ENCODE data around the gene POLE2. TPM values are rescaled to one million over a fixed set of nuclear protein-coding genes. Genes with fewer than 3 reads are reported as not detected.
A peak's percentile ranks its signal among the peaks of the same experiment; 100 is the strongest.
"Not testable (repeated sequence)": the region's sequence is repeated elsewhere in the genome, so short reads cannot be mapped to it uniquely, and the experiment has no call there.

Gene POLE2
- polyA plus RNA-seq, 1 donor = 11.3 TPM

DNA sequence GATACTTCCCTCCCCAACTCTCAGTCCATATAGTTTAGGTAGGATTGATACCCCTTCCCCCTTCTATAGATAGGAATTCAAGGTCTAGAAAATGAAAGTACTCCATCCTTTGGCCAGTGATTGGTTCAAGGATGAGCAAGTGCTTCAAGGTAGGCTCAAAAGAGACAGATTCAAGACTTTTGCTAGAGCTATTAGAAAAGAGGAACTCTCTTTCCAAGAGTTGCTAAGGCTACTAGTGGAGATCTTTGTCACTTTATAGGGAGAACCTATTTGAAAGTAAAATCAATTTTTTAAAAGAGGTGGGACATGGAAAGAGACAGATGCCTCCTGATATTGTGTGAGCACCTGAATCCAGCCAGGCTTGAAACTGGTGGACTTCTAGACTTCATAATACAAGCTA lies 17.5 kb downstream of the POLE2 start:
- peaks cover 6% of the 10 kb centered on the region for H3K36me3 ChIP-seq (ENCODE audit: control insufficient read depth, insufficient read depth, low read length)
- H3K4me3 ChIP-seq (ENCODE audit: low read length) = no peak overlapping the region
- H3K27ac ChIP-seq (ENCODE audit: low read length) = no peak overlapping the region
- H3K4me1 ChIP-seq (ENCODE audit: control insufficient read depth, insufficient read depth, low read length) = no peaks in the 10 kb centered on the region
- no peaks in the 10 kb centered on the region for H3K9me3 ChIP-seq (ENCODE audit: control insufficient read depth, low read depth, low read length)
- no peaks in the 10 kb centered on the region for H3K27me3 ChIP-seq (ENCODE audit: control insufficient read depth, insufficient read depth, low read length)
- no peak for DNase-seq

DNA sequence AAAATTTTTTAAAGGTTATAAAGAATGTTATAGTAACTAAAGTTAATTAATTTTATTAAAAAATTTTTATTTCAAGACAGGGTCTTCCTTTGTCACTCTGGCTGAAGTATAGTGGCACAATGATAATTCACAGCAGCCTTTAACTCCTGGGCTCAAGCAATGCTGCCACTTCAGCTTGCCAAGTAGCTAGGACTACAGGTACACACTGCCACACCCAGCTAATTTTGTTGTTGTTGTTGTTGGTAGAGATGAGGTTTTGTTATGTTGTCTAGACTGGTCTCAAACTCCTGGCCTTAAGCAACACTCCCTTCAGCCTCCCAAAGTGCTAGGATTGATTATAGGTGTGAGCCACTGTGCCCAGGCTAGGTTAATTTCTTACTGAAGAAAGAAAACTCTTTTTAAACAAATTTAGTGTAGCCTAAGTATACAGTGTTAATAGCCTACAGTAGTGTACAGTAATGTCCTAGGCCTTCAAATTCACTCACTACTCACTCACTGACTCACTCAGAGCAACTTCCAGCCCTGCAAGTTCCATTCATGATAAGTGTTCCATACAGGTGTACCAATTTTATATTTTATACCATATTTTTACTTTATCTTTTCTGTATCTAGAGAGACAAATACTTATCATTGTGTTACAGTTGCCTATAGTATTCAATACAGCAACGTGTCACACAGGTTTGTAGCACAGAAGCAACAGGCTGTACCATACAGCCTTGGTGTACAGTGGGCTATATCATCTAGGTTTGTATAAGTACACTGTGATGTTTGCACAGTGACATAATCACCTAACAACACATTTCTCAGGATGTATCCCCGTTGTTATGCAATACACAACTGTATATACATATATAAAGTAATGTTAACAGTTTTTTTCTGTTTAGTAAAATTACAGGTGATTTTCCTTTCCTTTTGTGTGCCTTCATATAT lies 28.2 kb downstream of the POLE2 start:
- no CpG with 5 or more reads among the region's 2 CpGs for WGBS (ENCODE audit: insufficient coverage, low lambda C conversion rate)
- H3K4me1 ChIP-seq (ENCODE audit: control insufficient read depth, insufficient read depth, low read length) = no peaks in the 10 kb centered on the region
- H3K4me3 ChIP-seq (ENCODE audit: low read length) = no peak overlapping the region
- no peaks in the 10 kb centered on the region for H3K27me3 ChIP-seq (ENCODE audit: control insufficient read depth, insufficient read depth, low read length)
- H3K9me3 ChIP-seq (ENCODE audit: control insufficient read depth, low read depth, low read length) = no peaks in the 10 kb centered on the region
- no peak overlapping the region for H3K27ac ChIP-seq (ENCODE audit: low read length)
- peak in 1 of 2 donors; percentile 52 for DNase-seq
- no peaks in the 10 kb centered on the region for H3K36me3 ChIP-seq (ENCODE audit: control insufficient read depth, insufficient read depth, low read length)

DNA sequence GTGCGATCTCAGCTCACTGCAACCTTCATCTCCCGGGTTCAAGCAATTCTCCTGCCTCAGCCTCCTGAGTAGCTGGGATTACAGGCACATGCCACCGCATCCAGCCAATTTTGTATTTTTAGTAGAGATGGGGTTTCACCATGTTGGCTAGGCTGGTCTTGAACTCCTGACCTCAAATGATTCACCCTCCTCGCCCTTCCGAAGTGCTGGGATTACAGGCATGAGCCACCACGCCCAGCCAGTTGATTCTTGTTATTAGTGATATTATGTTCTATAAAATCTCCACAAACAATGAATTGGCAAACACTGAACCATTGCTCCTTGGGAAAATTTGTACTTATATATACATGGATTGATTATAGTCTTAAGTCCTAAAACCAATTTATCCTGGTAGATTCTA lies 30.5 kb downstream of the POLE2 start:
- not testable (repeated sequence) for H3K27me3 ChIP-seq (ENCODE audit: control insufficient read depth, insufficient read depth, low read length); H3K36me3 ChIP-seq (ENCODE audit: control insufficient read depth, insufficient read depth, low read length); H3K27ac ChIP-seq (ENCODE audit: low read length); DNase-seq; H3K4me1 ChIP-seq (ENCODE audit: control insufficient read depth, insufficient read depth, low read length); H3K9me3 ChIP-seq (ENCODE audit: control insufficient read depth, low read depth, low read length); H3K4me3 ChIP-seq (ENCODE audit: low read length)
- no CpG with 5 or more reads among the region's 6 CpGs for WGBS (ENCODE audit: insufficient coverage, low lambda C conversion rate)

DNA sequence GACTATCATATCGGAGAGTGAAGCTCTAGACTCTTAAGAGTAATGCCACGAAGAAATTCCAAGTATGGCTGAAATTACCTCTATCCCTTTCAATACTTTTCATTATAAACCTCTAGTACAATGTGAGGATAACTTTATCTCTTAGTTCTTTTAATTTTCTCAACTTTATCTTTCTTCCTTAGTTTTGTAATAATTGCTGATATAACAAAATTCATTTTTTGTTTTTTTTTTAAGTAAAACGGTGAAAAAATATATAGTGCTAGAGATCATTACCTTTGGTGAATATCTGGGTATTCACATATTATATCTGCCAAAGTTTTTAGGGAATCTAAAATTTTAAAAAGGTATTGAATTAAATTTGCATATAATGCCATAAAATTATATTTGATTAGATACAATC lies 33.5 kb downstream of the POLE2 start:
- H3K27me3 ChIP-seq (ENCODE audit: control insufficient read depth, insufficient read depth, low read length) = no peaks in the 10 kb centered on the region
- no peak for DNase-seq
- no peaks in the 10 kb centered on the region for H3K4me1 ChIP-seq (ENCODE audit: control insufficient read depth, insufficient read depth, low read length)
- H3K36me3 ChIP-seq (ENCODE audit: control insufficient read depth, insufficient read depth, low read length) = peaks cover 4% of the 10 kb centered on the region
- 96% methylated on average over 3 of the region's 3 CpGs for WGBS (ENCODE audit: insufficient coverage, low lambda C conversion rate)
- H3K4me3 ChIP-seq (ENCODE audit: low read length) = no peak overlapping the region
- H3K27ac ChIP-seq (ENCODE audit: low read length) = no peak overlapping the region
- no peaks in the 10 kb centered on the region for H3K9me3 ChIP-seq (ENCODE audit: control insufficient read depth, low read depth, low read length)

DNA sequence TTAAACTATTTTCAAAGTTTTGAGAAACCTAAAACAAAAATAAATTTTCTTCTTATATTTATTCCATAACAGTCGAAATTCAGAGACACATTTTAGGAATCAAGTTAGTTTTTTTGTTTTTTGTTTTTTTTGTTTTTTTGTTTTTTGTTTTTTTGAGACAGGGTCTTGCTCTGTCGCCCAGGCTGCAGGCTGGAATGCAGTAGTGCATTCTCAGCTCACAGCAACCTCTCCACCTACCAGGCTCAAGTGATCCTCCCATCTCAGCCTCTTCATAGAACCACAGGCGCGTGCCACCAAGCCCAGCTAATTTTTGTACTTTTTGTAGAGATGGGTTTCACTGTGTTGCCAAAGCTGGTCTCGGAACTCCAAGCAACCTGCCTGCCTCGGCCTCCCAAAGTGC lies 34.5 kb downstream of the POLE2 start:
- no peak for DNase-seq
- Histone ChIP-seq H3K9me3 (ENCODE audit: control insufficient read depth, low read depth, low read length) (no peaks in the 10 kb centered on the region), H3K36me3 (ENCODE audit: control insufficient read depth, insufficient read depth, low read length) (peaks cover 4% of the 10 kb centered on the region), H3K4me1 (ENCODE audit: control insufficient read depth, insufficient read depth, low read length) (no peaks in the 10 kb centered on the region), H3K27me3 (ENCODE audit: control insufficient read depth, insufficient read depth, low read length) (no peaks in the 10 kb centered on the region), H3K4me3 (ENCODE audit: low read length) (no peak overlapping the region), H3K27ac (ENCODE audit: low read length) (no peak overlapping the region)
- WGBS (ENCODE audit: insufficient coverage, low lambda C conversion rate) = 100% methylated on average over 1 of the region's 6 CpGs

DNA sequence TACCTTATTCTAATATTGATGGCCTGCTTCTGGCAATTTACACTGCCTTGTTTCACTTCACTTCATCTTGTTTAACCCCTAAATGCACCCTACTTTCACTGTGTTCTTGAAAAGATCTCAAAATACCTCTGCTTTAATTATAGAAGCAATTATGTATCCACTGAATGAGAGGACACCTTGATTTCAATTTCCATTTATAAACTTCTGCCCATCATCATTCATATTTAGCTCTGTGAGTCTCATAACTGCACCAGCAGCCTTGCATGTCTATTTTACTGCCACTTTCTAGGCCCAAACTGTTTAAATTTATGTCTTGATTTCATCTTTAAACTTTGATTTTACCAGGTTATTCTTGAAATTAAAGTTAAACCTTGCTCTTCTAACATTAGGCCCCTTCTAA lies 45.9 kb downstream of the POLE2 start:
- Histone ChIP-seq H3K27ac (ENCODE audit: low read length) (peak overlapping the region; percentile 58), H3K4me1 (ENCODE audit: control insufficient read depth, insufficient read depth, low read length) (peaks cover 16% of the 10 kb centered on the region), H3K9me3 (ENCODE audit: control insufficient read depth, low read depth, low read length) (no peaks in the 10 kb centered on the region), H3K36me3 (ENCODE audit: control insufficient read depth, insufficient read depth, low read length) (peaks cover 14% of the 10 kb centered on the region), H3K27me3 (ENCODE audit: control insufficient read depth, insufficient read depth, low read length) (no peaks in the 10 kb centered on the region), H3K4me3 (ENCODE audit: low read length) (no peak overlapping the region)
- DNase-seq = no peak

DNA sequence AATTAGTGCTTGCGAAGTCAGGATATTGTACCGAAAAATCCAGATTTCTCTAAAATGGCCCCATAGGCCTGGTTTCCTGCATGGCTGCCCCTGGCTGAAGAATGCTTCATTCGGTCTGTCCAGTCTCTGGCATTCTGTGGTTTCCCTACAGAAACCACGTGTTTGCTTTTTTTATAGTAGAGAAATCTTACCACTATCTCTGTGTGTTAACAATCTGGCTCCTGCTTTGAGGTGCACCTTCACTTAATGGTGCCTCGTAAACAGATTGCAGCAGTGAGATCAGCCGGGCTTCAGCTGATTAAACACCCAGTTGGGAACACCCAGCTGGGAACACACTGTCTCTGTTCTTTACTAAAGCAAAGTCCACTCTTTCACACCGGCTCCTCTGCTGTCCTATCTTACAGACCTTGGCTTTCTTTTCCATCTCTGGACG lies 46.3 kb downstream of the POLE2 start:
- H3K36me3 ChIP-seq (ENCODE audit: control insufficient read depth, insufficient read depth, low read length) = peaks cover 12% of the 10 kb centered on the region
- no peak overlapping the region for H3K4me3 ChIP-seq (ENCODE audit: low read length)
- no peaks in the 10 kb centered on the region for H3K27me3 ChIP-seq (ENCODE audit: control insufficient read depth, insufficient read depth, low read length)
- H3K27ac ChIP-seq (ENCODE audit: low read length) = peak overlapping the region; percentile 58
- no peaks in the 10 kb centered on the region for H3K9me3 ChIP-seq (ENCODE audit: control insufficient read depth, low read depth, low read length)
- peaks cover 20% of the 10 kb centered on the region for H3K4me1 ChIP-seq (ENCODE audit: control insufficient read depth, insufficient read depth, low read length)
- WGBS (ENCODE audit: insufficient coverage, low lambda C conversion rate) = 17% methylated on average over 2 of the region's 8 CpGs
- DNase-seq = peak; percentile 84 to 92

DNA sequence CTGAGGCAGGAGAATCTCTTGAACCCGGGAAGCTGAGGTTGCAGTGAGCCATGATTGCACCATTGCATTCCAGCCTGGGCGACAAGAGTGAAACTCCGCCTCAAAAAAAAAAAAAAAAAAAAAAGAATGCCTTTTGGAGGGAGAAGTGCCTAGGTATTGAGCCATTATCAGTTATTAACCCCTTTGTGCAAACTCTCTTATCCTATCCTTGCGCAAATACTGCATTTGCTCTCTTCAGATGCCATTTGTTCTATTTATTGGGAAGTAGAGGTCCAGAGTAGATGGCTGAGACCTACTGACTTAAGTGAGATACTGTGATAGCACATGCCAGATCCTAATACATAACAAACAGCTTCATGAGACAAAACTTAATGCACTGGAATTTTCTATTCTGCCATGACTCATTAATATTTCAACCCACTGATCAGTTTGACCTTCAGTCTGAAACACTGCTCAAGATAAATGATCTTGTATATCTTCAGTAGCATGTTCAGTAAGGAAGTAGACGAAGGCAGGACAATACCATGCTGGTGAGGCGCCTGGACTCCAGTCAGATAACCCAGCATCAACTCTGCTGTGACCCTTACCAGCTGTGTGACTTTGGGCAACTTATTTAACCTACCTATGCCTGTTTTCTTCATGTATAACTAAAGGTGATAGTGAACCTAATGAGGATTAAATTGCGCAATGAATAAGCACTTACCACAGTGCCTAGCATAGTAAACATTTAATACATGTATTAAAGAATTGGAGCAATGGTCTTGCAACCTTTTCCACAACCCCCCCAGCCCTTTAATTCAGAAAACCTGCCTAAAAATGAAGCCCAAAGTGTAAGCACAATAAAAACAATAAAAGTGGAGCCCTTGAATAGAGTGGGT lies 47.2 kb downstream of the POLE2 start:
- no peaks in the 10 kb centered on the region for H3K9me3 ChIP-seq (ENCODE audit: control insufficient read depth, low read depth, low read length)
- peak overlapping the region; percentile 31 for H3K27ac ChIP-seq (ENCODE audit: low read length)
- WGBS (ENCODE audit: insufficient coverage, low lambda C conversion rate) = no CpG with 5 or more reads among the region's 7 CpGs
- peaks cover 29% of the 10 kb centered on the region for H3K4me1 ChIP-seq (ENCODE audit: control insufficient read depth, insufficient read depth, low read length)
- H3K27me3 ChIP-seq (ENCODE audit: control insufficient read depth, insufficient read depth, low read length) = no peaks in the 10 kb centered on the region
- peak in 1 of 2 donors; percentile 56 for DNase-seq
- no peak overlapping the region for H3K4me3 ChIP-seq (ENCODE audit: low read length)
- peaks cover 18% of the 10 kb centered on the region for H3K36me3 ChIP-seq (ENCODE audit: control insufficient read depth, insufficient read depth, low read length)

DNA sequence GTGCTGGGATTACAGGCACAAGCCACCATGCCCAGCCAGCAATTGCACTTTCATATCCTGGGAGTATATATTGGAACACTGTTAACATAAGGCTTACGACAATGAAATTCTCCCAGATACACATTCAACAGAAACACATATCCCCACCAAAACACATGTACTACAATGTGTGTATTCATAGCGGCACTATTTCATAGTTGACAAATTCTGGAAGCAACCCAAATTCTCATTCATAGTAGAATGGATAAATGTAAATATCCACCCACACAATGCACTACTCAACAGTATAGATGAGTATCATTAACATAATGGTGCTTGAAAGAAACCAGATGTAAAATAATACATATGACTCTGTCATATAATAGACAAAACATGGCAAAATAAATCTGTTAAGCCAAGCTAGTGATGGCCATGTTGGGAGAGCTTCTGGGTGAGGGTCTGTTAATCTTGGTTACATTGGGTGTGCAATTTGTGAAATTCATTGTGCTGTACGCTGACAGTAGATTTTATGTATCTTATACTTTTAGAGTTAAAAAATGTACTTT lies 50.4 kb downstream of the POLE2 start:
- H3K27me3 ChIP-seq (ENCODE audit: control insufficient read depth, insufficient read depth, low read length) = no peaks in the 10 kb centered on the region
- no peaks in the 10 kb centered on the region for H3K9me3 ChIP-seq (ENCODE audit: control insufficient read depth, low read depth, low read length)
- no CpG with 5 or more reads among the region's 3 CpGs for WGBS (ENCODE audit: insufficient coverage, low lambda C conversion rate)
- H3K36me3 ChIP-seq (ENCODE audit: control insufficient read depth, insufficient read depth, low read length) = peaks cover 18% of the 10 kb centered on the region
- no peak for DNase-seq
- H3K4me3 ChIP-seq (ENCODE audit: low read length) = no peak overlapping the region
- H3K27ac ChIP-seq (ENCODE audit: low read length) = no peak overlapping the region
- peaks cover 29% of the 10 kb centered on the region for H3K4me1 ChIP-seq (ENCODE audit: control insufficient read depth, insufficient read depth, low read length)

DNA sequence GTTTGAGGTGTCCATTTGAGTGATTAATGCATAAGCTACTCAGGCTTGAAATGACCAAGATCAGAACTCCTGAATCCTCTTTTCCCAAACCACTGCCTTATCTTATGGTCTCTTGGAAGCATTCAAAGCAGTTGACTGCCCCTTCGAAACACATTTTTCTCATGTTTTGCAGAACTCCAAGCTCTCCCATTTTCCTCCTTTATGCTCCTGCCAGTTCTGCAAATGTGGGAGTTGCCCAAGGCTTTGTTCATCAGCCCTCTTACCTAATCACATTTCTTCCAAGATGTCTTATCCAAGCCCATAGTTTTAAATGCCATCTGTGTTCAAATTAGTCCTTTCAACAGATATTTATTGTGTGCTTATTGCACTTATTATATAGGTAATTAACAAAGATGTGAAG lies 51.1 kb downstream of the POLE2 start:
- Histone ChIP-seq H3K27ac (ENCODE audit: low read length) (no peak overlapping the region), H3K4me3 (ENCODE audit: low read length) (no peak overlapping the region), H3K9me3 (ENCODE audit: control insufficient read depth, low read depth, low read length) (no peaks in the 10 kb centered on the region), H3K36me3 (ENCODE audit: control insufficient read depth, insufficient read depth, low read length) (peaks cover 18% of the 10 kb centered on the region), H3K27me3 (ENCODE audit: control insufficient read depth, insufficient read depth, low read length) (no peaks in the 10 kb centered on the region), H3K4me1 (ENCODE audit: control insufficient read depth, insufficient read depth, low read length) (peaks cover 26% of the 10 kb centered on the region)
- 100% methylated on average over 1 of the region's 1 CpG for WGBS (ENCODE audit: insufficient coverage, low lambda C conversion rate)
- DNase-seq = no peak

Measured in large intestine (tissue), 3 donors.